HEK293T (cell line): ENCODE measurements around the gene NCEH1.
"Not testable (repeated sequence)": the region's sequence is repeated elsewhere in the genome, so short reads cannot be mapped to it uniquely, and the experiment has no call there.

ENCODE experiments used
- CTCF ChIA-PET: fragments of 350-600 bp; formaldehyde crosslinking; extraction: SDS; loops from one replicate; lab custom pipeline; 2021; ENCODE audit warnings: antibody characterized with exemption, inconsistent platforms; lab: Yijun Ruan, JAX
- POLR2A ChIA-PET: fragments of 350-600 bp; formaldehyde crosslinking; extraction: SDS; loops from one replicate; lab custom pipeline; 2020; ENCODE audit warnings: antibody characterized with exemption, inconsistent platforms; lab: Yijun Ruan, JAX
- DNase-seq: peaks from one replicate; pipeline ENCODE4 v3.0.0; 2012; ENCODE audit warnings: mixed read lengths; ENCODE audit errors: extremely low spot score
- ARNT ChIP-seq: fragments of 450-650 bp; IDR thresholded peaks from 2 replicates; pipeline ENCODE4 v1.6.1; 2017; ENCODE audit warnings: mild to moderate bottlenecking
- BHLHE40 ChIP-seq: fragments of 450-650 bp; IDR thresholded peaks from 2 replicates; pipeline ENCODE4 v1.6.1; 2016; ENCODE audit warnings: mild to moderate bottlenecking, moderate library complexity, borderline replicate concordance
- CTBP1 ChIP-seq: fragments of 450-650 bp; IDR thresholded peaks from 2 replicates; pipeline ENCODE4 v1.6.1; 2016; ENCODE audit warnings: borderline replicate concordance
- ELF4 ChIP-seq: fragments of 450-650 bp; IDR thresholded peaks from 2 replicates; pipeline ENCODE4 v1.6.1; 2017; ENCODE audit warnings: antibody characterized with exemption
- FOXA1 ChIP-seq: fragments of 450-650 bp; IDR thresholded peaks from 2 replicates; pipeline ENCODE4 v1.6.1; 2016; ENCODE audit warnings: mild to moderate bottlenecking
- FOXK2 ChIP-seq: fragments of 450-650 bp; IDR thresholded peaks from 2 replicates; pipeline ENCODE4 v1.6.1; 2016; ENCODE audit warnings: mild to moderate bottlenecking
- FOXM1 ChIP-seq: fragments of 450-650 bp; IDR thresholded peaks from 2 replicates; pipeline ENCODE4 v1.6.1; 2017; ENCODE audit warnings: mild to moderate bottlenecking, borderline replicate concordance
- HDGF ChIP-seq: fragments of 450-650 bp; IDR thresholded peaks from 2 replicates; pipeline ENCODE4 v1.6.1; 2017; ENCODE audit warnings: antibody characterized with exemption, borderline replicate concordance
- L3MBTL2 ChIP-seq: fragments of 450-650 bp; conservative IDR thresholded peaks from 2 replicates; pipeline ENCODE4 v1.6.1; 2016; ENCODE audit warnings: mild to moderate bottlenecking
- LEF1 ChIP-seq: fragments of 450-650 bp; IDR thresholded peaks from 2 replicates; pipeline ENCODE4 v1.6.1; 2017; ENCODE audit warnings: mild to moderate bottlenecking, borderline replicate concordance
- NFRKB ChIP-seq: fragments of 450-650 bp; IDR thresholded peaks from 2 replicates; pipeline ENCODE4 v1.6.1; 2016; ENCODE audit warnings: mild to moderate bottlenecking, moderate library complexity
- PKNOX1 ChIP-seq: fragments of 450-650 bp; IDR thresholded peaks from 2 replicates; pipeline ENCODE4 v1.6.1; 2016
- SP1 ChIP-seq: fragments of 450-650 bp; IDR thresholded peaks from 2 replicates; pipeline ENCODE4 v1.6.1; 2017
- SUZ12 ChIP-seq: fragments of 450-650 bp; IDR thresholded peaks from 2 replicates; pipeline ENCODE4 v1.6.1; 2016; ENCODE audit warnings: mild to moderate bottlenecking
- TARDBP ChIP-seq: fragments of 450-650 bp; IDR thresholded peaks from 2 replicates; pipeline ENCODE4 v1.6.1; 2016
- ZNF384 ChIP-seq: fragments of 450-650 bp; IDR thresholded peaks from 2 replicates; pipeline ENCODE4 v1.6.1; 2016

The NCEH1 gene

GRCh38 chr3:172669021-172669420 lies 41.8 kb downstream of the NCEH1 start:
- no peak for TF ChIP-seq NFRKB
- no peak for TF ChIP-seq LEF1
- no peak for TF ChIP-seq CTBP1
- DNase-seq: no peak
- CTCF ChIA-PET: no interaction called here
- POLR2A ChIA-PET: no interaction called here

GRCh38 chr3:172666873-172667694 lies 43.8 kb downstream of the NCEH1 start:
- peak; percentile 70 for DNase-seq
- CTCF ChIA-PET: interaction anchor here (0.6 to 1.4 kb wide), 4 partner anchors 13 to 325 kb away, joined by 3 to 4 read pairs (median 3); no protein-coding TSS in a partner anchor
- POLR2A ChIA-PET: no interaction called here
- no peak for TF ChIP-seq PKNOX1
- no peak for TF ChIP-seq L3MBTL2
- TF ChIP-seq FOXK2: no peak
- TF ChIP-seq ARNT: no peak
- no peak for TF ChIP-seq BHLHE40
- TF ChIP-seq ELF4: no peak
- TF ChIP-seq ZNF384: no peak

- CTCF ChIA-PET: interaction anchor here (0.6 to 1.4 kb wide), 4 partner anchors 12 to 325 kb away, joined by 3 to 4 read pairs (median 3); no protein-coding TSS in a partner anchor
- TF ChIP-seq NFRKB (no peak), LEF1 (no peak), SP1 (no peak), TARDBP (no peak), SUZ12 (no peak), L3MBTL2 (no peak), FOXK2 (no peak), ZNF384 (no peak), FOXA1 (no peak), CTBP1 (no peak), ARNT (no peak), BHLHE40 (no peak), HDGF (no peak), FOXM1 (no peak), ELF4 (no peak), PKNOX1 (no peak)
- POLR2A ChIA-PET: no interaction called here
- DNase-seq: no peak
Measured at GRCh38 chr3:172666181-172666872, 44.5 kb downstream of the NCEH1 start.

- POLR2A ChIA-PET, DNase-seq, CTCF ChIA-PET: not testable (repeated sequence)
Measured at GRCh38 chr3:172665510-172665909, 45.4 kb downstream of the NCEH1 start.

GRCh38 chr3:172660421-172660820 lies 50.4 kb downstream of the NCEH1 start:
- CTCF ChIA-PET, POLR2A ChIA-PET, DNase-seq: not testable (repeated sequence)

- DNase-seq: no peak
- TF ChIP-seq SP1 (no peak), PKNOX1 (no peak), TARDBP (no peak), L3MBTL2 (no peak), CTBP1 (no peak), ELF4 (no peak)
- ChIA-PET POLR2A (no interaction called here), CTCF (interaction anchor here (1.2 to 1.6 kb wide), 2 partner anchors 14 to 63 kb away, joined by 4 to 7 read pairs; no protein-coding TSS in a partner anchor)
Measured at GRCh38 chr3:172659246-172660002, 51.4 kb downstream of the NCEH1 start.
